ENCODE measurements around the gene FGF3.

Gene FGF3

DNA sequence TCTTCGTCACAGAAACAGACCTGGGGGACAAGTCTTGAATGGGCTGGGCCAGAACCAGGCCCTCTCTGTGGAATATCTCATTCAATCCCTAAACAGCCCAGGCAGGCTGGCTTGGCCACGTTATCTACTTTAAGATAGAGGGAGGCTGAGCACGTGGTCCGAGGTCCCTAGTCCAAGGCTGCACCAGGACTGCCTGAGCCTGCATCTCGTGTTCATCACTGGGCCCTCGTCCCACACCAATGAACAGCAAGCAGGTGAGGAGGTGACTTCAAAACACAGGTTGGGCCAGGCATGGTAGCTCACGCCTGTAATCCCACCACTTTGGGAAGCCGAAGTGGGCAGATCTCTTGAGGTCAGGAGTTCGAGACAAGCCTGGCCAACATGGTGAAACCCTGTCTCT lies 20.3 kb upstream of the FGF3 start:
- H3K4me1 ChIP-seq (ENCODE audit: insufficient read depth, low read length) = peaks cover 16% of the 10 kb centered on the region; the same call in 1 of the 2 replicates
- H3K9me3 ChIP-seq (ENCODE audit: control insufficient read depth, insufficient read depth, low read length) = no peaks in the 10 kb centered on the region
- H3K36me3 ChIP-seq (ENCODE audit: insufficient read depth, low read length) = no peaks in the 10 kb centered on the region
- H3K9ac ChIP-seq (ENCODE audit: low read depth, low read length) = no peak overlapping the region

DNA sequence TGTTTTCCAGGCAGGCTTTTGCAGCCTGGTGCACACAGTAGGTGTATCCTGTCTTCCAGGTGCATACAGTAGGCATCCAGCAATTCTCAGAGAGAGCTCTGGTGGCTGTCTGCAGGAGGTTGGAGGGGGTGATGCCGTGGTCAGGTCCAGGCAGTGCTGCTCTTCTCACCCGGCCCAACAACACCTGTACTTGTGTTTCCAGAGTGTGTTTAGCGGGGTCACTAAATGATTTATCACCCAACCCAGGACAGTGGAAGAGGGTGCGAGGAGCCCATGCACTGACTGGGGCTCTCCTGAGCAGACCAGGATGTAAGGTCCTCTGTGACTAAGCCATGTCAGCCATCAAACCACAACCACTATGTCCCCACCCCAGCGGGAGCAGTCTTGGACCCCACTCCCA lies 18.6 kb upstream of the FGF3 start:
- Histone ChIP-seq H3K4me1 (ENCODE audit: insufficient read depth, low read length) (peaks cover 18% of the 10 kb centered on the region), H3K9me3 (ENCODE audit: control insufficient read depth, insufficient read depth, low read length) (no peaks in the 10 kb centered on the region), H3K36me3 (ENCODE audit: insufficient read depth, low read length) (no peaks in the 10 kb centered on the region), H3K9ac (ENCODE audit: low read depth, low read length) (no peak overlapping the region)

DNA sequence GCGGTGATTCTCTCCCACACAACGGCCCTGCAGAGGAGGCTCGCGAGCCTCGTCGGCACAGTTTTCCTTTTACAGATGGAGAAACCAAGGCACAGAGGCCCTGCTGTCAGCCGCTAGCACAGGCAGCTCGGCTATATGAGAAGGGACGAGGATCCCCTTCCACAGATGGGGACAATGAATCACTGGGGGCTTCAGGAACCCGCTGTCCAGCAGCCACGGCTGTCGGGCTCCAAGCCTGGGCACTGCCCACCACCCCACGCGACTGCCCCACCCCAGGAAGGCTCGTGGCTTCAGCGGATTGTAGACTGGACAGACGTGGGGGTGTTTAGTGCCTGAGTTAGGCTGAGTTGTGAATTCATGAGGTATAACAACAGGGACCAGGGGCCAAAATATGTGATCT lies 17.2 kb upstream of the FGF3 start:
- no peaks in the 10 kb centered on the region for H3K36me3 ChIP-seq (ENCODE audit: insufficient read depth, low read length)

DNA sequence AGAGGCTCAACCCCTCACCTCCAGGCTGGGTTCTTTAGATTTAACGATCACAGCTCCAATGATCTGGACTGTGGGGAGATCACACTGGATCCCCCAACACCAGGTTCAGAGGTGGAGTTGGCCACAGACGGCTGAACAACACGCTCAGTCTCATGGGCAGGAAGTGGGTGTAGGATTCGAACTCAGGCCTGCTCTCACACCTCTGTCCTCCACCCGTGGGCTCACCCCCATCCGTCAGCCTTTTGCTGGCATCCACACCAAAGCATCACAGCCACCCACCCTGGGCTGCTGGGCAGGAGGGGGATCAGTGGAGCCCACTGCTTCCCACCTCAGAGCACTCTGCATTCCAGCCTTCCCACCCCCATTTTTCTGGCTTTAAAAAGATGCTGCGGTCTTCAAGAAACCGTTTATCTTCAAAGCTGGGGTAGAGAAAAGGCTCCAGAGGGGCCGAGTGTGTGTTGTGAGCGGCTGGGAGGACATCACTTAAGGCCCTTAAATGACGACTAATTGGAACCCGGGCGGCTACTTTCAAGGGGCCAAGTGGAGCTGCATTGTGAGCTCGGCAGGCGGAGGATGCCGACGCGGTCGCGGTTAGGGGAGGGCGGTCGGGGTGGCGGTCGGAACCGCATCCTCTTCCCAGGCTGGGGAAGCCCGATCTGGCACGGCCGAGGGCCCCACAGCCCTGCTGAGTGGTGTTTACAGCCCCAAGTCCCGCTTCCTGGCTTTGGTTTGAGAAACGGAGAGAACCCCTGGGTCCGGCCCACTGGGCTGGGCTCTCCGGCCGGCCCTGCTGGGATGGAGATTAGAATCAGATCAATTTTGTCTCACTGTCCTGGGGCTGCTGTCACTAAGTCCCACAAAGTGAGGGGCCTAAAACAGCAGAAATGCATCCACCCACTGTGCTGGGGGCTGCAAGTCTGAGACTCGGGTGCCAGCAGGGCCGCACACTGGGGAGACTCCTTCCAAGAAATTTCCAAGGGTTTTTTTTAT lies 15.9 kb upstream of the FGF3 start:
- H3K9ac ChIP-seq (ENCODE audit: low read depth, low read length) = no peak overlapping the region

More for the DNA sequence above, 17.2 kb upstream of the FGF3 start:
- Histone ChIP-seq H3K9ac (ENCODE audit: low read depth, low read length) (no peak overlapping the region), H3K4me1 (ENCODE audit: insufficient read depth, low read length) (peaks cover 21% of the 10 kb centered on the region), H3K9me3 (ENCODE audit: control insufficient read depth, insufficient read depth, low read length) (no peaks in the 10 kb centered on the region)

DNA sequence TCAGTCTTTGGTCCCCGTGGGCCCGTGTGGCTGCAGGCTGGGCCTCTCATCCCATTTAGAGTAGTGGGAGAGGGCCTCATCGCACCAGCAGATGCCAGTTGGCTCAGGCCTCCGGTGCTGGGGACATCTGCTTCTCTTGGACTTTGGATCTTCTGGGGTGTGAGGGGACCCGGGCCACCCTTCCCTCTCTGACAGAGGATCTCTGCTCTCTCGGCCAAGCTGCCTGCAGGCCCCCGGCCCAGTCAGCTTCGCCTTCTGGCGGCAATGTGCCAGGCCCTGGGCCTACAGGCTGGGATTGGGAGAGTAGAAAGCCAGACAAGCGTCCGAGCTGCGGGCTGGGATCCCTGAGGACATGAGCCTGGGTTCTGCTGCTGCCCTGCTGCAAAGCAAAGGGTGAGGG lies 15.0 kb upstream of the FGF3 start:
- peaks cover 18% of the 10 kb centered on the region for H3K4me1 ChIP-seq (ENCODE audit: insufficient read depth, low read length)
- H3K36me3 ChIP-seq (ENCODE audit: insufficient read depth, low read length) = no peaks in the 10 kb centered on the region
- H3K9ac ChIP-seq (ENCODE audit: low read depth, low read length) = no peak overlapping the region
- no peaks in the 10 kb centered on the region for H3K9me3 ChIP-seq (ENCODE audit: control insufficient read depth, insufficient read depth, low read length)

More for the DNA sequence above, 15.9 kb upstream of the FGF3 start:
- Histone ChIP-seq H3K9me3 (ENCODE audit: control insufficient read depth, insufficient read depth, low read length) (no peaks in the 10 kb centered on the region), H3K4me1 (ENCODE audit: insufficient read depth, low read length) (peaks cover 19% of the 10 kb centered on the region), H3K36me3 (ENCODE audit: insufficient read depth, low read length) (no peaks in the 10 kb centered on the region)

DNA sequence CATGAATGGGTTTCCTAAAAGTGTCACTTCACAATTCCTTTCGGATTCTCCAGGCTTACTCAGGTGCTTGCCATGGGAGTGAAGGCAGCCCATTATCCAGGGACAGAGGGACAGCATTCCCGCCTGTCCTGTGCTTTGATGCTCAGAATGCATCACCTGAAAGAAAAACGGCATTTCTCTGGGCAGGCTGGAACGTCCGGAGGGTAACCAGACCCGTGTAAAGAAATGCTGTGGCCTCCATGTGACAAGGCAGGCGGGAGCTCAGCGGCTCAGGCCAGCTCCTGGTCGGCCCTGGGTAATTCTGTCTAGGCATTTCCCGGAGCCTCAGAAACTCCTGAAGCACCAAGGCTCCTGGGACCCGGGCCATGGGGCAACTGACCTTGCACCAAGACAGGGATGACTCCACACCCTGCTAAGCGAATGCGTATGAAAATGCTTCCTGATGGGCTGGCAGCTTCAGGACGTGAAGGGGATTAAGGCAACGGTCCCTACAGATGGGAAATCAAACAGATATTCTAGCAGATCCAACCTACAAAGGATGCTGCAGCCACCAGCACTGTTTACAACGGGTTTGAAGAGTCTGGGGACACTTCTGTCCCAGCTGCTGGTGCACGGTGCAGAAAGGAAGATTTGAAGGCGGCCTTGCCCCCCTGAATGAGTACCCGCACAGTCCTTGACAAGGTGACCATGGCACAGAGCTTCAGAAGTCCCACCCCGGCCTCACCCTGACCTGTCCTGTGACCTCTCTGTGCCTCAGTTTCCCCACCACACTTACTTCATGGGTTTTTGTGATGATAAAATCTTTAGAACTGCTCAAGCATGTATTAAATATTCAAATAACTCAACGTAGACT lies 13.6 kb upstream of the FGF3 start:
- H3K36me3 ChIP-seq (ENCODE audit: insufficient read depth, low read length) = no peaks in the 10 kb centered on the region
- H3K9ac ChIP-seq (ENCODE audit: low read depth, low read length) = no peak overlapping the region
- H3K4me1 ChIP-seq (ENCODE audit: insufficient read depth, low read length) = peaks cover 23% of the 10 kb centered on the region
- no peaks in the 10 kb centered on the region for H3K9me3 ChIP-seq (ENCODE audit: control insufficient read depth, insufficient read depth, low read length)

DNA sequence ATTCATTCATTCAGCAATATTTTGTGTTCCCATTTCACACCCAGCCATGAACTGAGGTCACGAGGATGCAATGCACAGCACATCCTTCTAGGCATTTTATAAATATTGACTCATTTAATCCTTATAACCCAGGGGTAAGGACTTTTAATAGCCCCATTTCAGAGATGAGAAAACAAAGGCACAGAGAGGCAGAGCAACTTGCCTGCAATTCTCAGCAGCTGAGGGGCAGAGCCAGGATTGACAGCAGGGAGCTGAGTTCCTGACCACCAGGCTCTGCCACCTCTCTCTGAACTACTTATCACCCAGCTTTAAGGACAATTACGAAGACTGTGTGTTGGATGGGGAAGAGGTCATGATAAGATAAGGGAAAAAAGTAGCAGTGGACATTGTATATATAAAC lies 12.8 kb upstream of the FGF3 start:
- H3K36me3 ChIP-seq (ENCODE audit: insufficient read depth, low read length) = no peaks in the 10 kb centered on the region
- H3K9ac ChIP-seq (ENCODE audit: low read depth, low read length) = no peak overlapping the region
- peaks cover 23% of the 10 kb centered on the region for H3K4me1 ChIP-seq (ENCODE audit: insufficient read depth, low read length)
- H3K9me3 ChIP-seq (ENCODE audit: control insufficient read depth, insufficient read depth, low read length) = no peaks in the 10 kb centered on the region

DNA sequence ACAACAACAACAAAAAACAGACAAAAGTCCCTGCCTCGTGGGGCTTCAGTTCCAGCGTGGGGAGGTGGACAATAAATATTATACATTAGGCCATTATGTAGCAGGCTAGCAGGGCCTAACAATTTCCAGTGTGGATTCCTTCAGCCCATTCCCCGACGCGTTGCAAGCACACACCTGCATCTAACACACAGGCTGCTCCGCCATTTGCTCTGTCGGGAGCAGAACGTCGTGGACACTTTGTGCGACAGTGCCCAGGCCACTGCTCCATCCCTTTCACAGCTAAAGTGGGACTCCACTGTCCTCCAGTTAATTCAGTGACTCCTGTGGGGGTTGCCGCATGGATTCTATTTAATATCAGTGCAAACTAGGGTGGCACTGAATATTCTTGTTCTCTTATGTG lies 10.9 kb upstream of the FGF3 start:
- peaks cover 22% of the 10 kb centered on the region for H3K4me1 ChIP-seq (ENCODE audit: insufficient read depth, low read length)
- no peaks in the 10 kb centered on the region for H3K9me3 ChIP-seq (ENCODE audit: control insufficient read depth, insufficient read depth, low read length)
- no peak overlapping the region for H3K9ac ChIP-seq (ENCODE audit: low read depth, low read length)
- no peaks in the 10 kb centered on the region for H3K36me3 ChIP-seq (ENCODE audit: insufficient read depth, low read length)

DNA sequence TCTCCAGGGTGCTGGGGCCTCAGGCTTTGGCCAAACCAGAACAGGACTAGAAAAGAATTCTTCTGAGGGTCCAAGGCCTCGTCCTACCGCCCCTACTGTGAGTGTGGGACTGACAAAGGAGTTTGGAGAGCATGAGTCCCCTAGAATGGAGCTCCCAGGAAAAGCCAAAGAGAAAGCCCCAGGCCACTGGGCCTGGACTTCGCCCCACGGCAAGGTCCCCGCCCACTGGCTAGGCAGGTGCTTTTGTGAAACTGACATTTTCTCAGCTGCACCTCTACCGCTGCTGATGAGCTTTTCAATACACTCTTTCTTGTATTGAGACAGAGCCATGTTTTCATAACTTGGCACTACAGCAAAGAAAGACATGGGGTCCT lies 9.7 kb upstream of the FGF3 start:
- Histone ChIP-seq H3K36me3 (ENCODE audit: insufficient read depth, low read length) (no peaks in the 10 kb centered on the region), H3K4me1 (ENCODE audit: insufficient read depth, low read length) (peaks cover 15% of the 10 kb centered on the region), H3K9me3 (ENCODE audit: control insufficient read depth, insufficient read depth, low read length) (no peaks in the 10 kb centered on the region), H3K9ac (ENCODE audit: low read depth, low read length) (no peak overlapping the region)

DNA sequence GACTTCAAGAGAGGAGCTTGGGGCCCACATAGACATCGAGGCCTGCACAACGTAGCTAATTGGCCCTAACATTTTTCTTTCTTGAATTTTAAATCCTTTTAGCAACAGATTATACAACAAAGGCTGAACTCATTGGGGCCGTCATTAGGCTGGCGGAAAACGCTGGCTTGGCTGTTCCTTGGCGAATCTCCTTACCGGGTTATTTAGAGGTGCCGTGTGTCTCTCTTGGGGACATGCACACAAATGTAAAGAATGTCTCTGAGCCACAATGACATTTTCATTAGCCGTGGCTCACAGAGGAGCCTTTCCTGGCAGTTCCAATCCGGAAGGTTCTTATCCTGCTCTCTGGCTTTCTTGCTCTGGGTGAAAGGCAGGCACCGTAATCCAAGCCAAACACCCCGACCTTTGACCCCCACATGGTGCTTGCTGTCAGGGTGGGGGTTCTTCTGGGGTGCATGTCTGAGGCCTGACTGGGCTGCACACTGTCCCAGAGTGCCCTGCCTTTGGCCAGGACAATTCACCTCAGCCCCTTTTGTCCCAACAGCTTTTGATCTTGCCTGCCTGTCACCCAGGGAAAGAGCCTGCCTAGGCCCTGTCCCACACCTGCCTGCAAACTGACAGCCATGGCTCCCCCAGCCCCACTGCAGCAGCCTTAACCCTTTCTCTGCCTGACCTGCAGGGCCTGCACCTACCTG lies 9.2 kb upstream of the FGF3 start:
- peaks cover 14% of the 10 kb centered on the region for H3K4me1 ChIP-seq (ENCODE audit: insufficient read depth, low read length)
- no peak overlapping the region for H3K9ac ChIP-seq (ENCODE audit: low read depth, low read length)
- no peaks in the 10 kb centered on the region for H3K36me3 ChIP-seq (ENCODE audit: insufficient read depth, low read length)
- no peaks in the 10 kb centered on the region for H3K9me3 ChIP-seq (ENCODE audit: control insufficient read depth, insufficient read depth, low read length)

DNA sequence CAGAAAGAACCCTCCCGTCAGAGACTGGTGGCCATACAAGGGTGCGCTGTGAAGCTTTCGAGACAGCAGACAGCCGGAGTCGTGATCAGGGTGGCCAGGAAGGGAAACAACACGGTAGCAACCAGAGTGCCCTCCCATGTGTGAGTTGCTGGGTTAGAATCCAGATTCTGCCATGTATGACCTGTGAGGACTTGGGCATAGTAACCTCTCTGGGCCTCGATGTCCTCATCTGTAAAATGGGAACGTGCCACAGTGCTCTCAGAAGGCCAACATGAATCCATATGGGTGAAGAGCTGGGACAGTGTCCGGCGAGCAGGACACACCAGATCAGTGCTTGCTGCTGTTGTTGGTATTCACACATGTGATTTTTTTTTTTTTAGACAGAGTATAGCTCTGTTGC lies 7.6 kb upstream of the FGF3 start:
- H3K36me3 ChIP-seq (ENCODE audit: insufficient read depth, low read length) = no peaks in the 10 kb centered on the region
- H3K9me3 ChIP-seq (ENCODE audit: control insufficient read depth, insufficient read depth, low read length) = no peaks in the 10 kb centered on the region
- peaks cover 5% of the 10 kb centered on the region; the same call in 1 of the 2 replicates for H3K4me1 ChIP-seq (ENCODE audit: insufficient read depth, low read length)
- H3K9ac ChIP-seq (ENCODE audit: low read depth, low read length) = no peak overlapping the region

DNA sequence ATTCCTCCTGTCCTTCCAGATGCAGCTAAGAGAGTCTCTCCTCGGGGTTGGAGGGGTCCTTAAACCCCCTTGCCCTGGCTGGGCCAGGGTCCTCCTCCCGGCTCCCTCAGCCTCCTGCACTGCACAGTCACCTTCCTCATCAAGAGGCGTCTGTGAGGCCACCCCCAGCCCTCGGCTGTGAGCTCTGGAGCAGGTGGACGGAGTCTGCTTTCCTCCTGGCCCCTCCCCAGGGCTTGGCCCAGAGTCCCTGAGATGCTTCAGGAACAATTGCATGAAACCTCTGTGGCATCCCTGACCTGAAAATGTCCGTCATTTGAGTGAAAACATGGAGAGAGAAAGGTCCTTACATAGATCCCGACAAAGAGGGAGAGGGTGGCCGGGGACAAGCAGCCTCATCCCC lies 6.7 kb upstream of the FGF3 start:
- no peak overlapping the region for H3K9ac ChIP-seq (ENCODE audit: low read depth, low read length)
- no peaks in the 10 kb centered on the region for H3K36me3 ChIP-seq (ENCODE audit: insufficient read depth, low read length)
- H3K9me3 ChIP-seq (ENCODE audit: control insufficient read depth, insufficient read depth, low read length) = no peaks in the 10 kb centered on the region
- peaks cover 5% of the 10 kb centered on the region; the same call in 1 of the 2 replicates for H3K4me1 ChIP-seq (ENCODE audit: insufficient read depth, low read length)

DNA sequence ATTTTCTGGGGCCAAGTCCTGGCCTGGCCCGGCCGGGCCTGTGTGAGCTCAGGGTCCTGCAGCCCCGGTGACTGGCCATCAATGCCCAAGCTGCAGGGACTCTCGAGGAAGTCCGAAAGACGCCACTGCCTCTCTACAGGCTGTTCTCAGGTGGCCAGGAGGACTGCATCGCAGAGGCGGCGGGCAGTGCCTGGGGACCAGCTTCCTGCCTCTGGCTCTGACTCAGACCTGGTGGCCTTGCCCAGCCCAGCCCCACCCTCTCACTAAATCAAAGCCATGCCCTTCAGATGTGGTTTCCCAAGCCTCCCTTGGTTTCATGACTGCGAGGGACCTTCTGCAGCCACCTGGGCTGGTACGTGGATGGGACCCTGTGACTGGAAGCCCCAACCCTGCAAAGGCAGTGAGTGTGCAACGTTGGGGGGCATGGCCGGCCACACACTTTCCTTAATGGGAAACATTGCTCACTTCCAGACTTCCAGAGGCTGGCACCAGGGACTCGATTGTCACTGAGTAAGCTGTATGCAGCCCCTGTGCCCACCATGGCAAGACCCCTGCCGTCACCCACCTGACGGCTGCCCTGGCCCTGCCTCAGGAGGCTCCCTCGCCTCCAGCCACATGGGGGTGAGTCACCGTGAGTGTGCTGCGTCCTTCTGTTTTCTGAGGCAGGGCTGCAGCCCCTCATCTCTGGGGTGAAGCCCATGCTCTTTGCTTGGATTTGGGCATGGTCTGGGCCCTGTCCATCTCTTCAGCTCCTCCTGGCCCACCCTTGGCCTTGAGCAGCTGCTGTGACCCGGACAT lies 6.0 kb upstream of the FGF3 start:
- no peaks in the 10 kb centered on the region for H3K9me3 ChIP-seq (ENCODE audit: control insufficient read depth, insufficient read depth, low read length)
- no peaks in the 10 kb centered on the region for H3K36me3 ChIP-seq (ENCODE audit: insufficient read depth, low read length)
- H3K4me1 ChIP-seq (ENCODE audit: insufficient read depth, low read length) = peaks cover 5% of the 10 kb centered on the region; the same call in 1 of the 2 replicates
- H3K9ac ChIP-seq (ENCODE audit: low read depth, low read length) = no peak overlapping the region

Measured in ES-I3 (cell line).